Measurements from ENCODE around the gene VSX1.
A peak's percentile ranks its signal among the peaks of the same experiment; 100 is the strongest.

The VSX1 gene

GRCh38 chr20:25065625-25066338, 16.2 kb downstream of the VSX1 start:
- DNase-seq (ENCODE audit: low read depth in 2 of 2) = peak; percentile 39 to 40

GRCh38 chr20:25065072-25065624, 16.8 kb downstream of the VSX1 start:
- DNase-seq (ENCODE audit: low read depth in 2 of 2) = no peak

GRCh38 chr20:25064561-25065071, 17.3 kb downstream of the VSX1 start:
- no peak for DNase-seq (ENCODE audit: low read depth in 2 of 2)

- DNase-seq (ENCODE audit: low read depth in 2 of 2) = no peak
Observed at GRCh38 chr20:25063981-25064380, 18.0 kb downstream of the VSX1 start.

- DNase-seq (ENCODE audit: low read depth in 2 of 2) = no peak
Observed at GRCh38 chr20:25063546-25063945, 18.4 kb downstream of the VSX1 start.

- DNase-seq (ENCODE audit: low read depth in 2 of 2) = no peak
Observed at GRCh38 chr20:25062841-25063240, 19.1 kb downstream of the VSX1 start.

- DNase-seq (ENCODE audit: low read depth in 2 of 2) = no peak
Observed at GRCh38 chr20:25061821-25062530, 20.0 kb downstream of the VSX1 start.

GRCh38 chr20:25061103-25061799, 20.7 kb downstream of the VSX1 start:
- no peak for DNase-seq (ENCODE audit: low read depth in 2 of 2)

- DNase-seq (ENCODE audit: low read depth in 2 of 2) = no peak
Observed at GRCh38 chr20:25059866-25060465, 22.0 kb downstream of the VSX1 start.

GRCh38 chr20:25058847-25059810, 22.8 kb downstream of the VSX1 start:
- no peak for DNase-seq (ENCODE audit: low read depth in 2 of 2)

GRCh38 chr20:25058051-25058846, 23.7 kb downstream of the VSX1 start, which contains the start of gene ACSS1:
ACSS1 (minus strand) TSS chr20:25058139; CDS start chr20:25058102, 37 bp downstream.
- DNase-seq (ENCODE audit: low read depth in 2 of 2) = peak; percentile 25 to 35

GRCh38 chr20:25057234-25058050, 24.5 kb downstream of the VSX1 start:
- DNase-seq (ENCODE audit: low read depth in 2 of 2) = peak; percentile 32 to 46

GRCh38 chr20:25056690-25057233, 25.2 kb downstream of the VSX1 start:
- DNase-seq (ENCODE audit: low read depth in 2 of 2) = no peak

GRCh38 chr20:25055711-25056495, 26.0 kb downstream of the VSX1 start:
- no peak for DNase-seq (ENCODE audit: low read depth in 2 of 2)

GRCh38 chr20:25054995-25055629, 26.8 kb downstream of the VSX1 start:
- no peak for DNase-seq (ENCODE audit: low read depth in 2 of 2)

GRCh38 chr20:25054096-25054820, 27.7 kb downstream of the VSX1 start:
- no peak for DNase-seq (ENCODE audit: low read depth in 2 of 2)

Data from stimulated activated CD4-positive, alpha-beta T cell treated with anti-CD3 and anti-CD28 coated beads, Interleukin-1b, Interleukin-23, amount 100 ng/mL, for 1 hour (primary cell).